Mammary epithelial cell (primary cell): ENCODE measurements around the gene TMEM86B.

Experiments used
- CTCF ChIP-seq, 2 donors: IDR thresholded peaks in 1 of 2; conservative IDR thresholded peaks in 1 of 2; 2 replicates each; pipeline ENCODE4 v1.5.1; 2011 to 2012; ENCODE audit warnings: inconsistent platforms in 2 of 2, low read length in 2 of 2, mild to moderate bottlenecking in 2 of 2, control low read depth in 1 of 2, low read depth in 1 of 2; ENCODE audit not compliant: insufficient read depth in 1 of 2; ENCODE audit errors: extremely low read depth in 1 of 2
- EZH2 ChIP-seq: IDR thresholded peaks from 2 replicates; pipeline ENCODE4 v1.6.1; 2012; ENCODE audit warnings: low read length, inconsistent platforms, borderline replicate concordance

GRCh38 chr19:55239004-55239403 lies 10.4 kb upstream of the TMEM86B start:
- TF ChIP-seq CTCF (conservative IDR thresholded peaks at IDR 0.05 in 1 of 2, IDR thresholded peaks at IDR 0.05 in 1 of 2; ENCODE audit: extremely low read depth in 1 of 2, insufficient read depth in 1 of 2, low read depth in 1 of 2, low read length in 2 of 2) = no peak
- no peak for TF ChIP-seq EZH2
